HG03064 (cell line): ENCODE measurements around the gene GATAD2B.
A peak's percentile ranks its signal among the peaks of the same experiment; 100 is the strongest.

Source experiments
- ATAC-seq: cut with Tn5 transposase; IDR thresholded peaks from one replicate; pipeline ENCODE4 v1.9.1; 2021; ENCODE audit warnings: low read depth; ENCODE audit not compliant: unreplicated experiment

GATAD2B gene

DNA sequence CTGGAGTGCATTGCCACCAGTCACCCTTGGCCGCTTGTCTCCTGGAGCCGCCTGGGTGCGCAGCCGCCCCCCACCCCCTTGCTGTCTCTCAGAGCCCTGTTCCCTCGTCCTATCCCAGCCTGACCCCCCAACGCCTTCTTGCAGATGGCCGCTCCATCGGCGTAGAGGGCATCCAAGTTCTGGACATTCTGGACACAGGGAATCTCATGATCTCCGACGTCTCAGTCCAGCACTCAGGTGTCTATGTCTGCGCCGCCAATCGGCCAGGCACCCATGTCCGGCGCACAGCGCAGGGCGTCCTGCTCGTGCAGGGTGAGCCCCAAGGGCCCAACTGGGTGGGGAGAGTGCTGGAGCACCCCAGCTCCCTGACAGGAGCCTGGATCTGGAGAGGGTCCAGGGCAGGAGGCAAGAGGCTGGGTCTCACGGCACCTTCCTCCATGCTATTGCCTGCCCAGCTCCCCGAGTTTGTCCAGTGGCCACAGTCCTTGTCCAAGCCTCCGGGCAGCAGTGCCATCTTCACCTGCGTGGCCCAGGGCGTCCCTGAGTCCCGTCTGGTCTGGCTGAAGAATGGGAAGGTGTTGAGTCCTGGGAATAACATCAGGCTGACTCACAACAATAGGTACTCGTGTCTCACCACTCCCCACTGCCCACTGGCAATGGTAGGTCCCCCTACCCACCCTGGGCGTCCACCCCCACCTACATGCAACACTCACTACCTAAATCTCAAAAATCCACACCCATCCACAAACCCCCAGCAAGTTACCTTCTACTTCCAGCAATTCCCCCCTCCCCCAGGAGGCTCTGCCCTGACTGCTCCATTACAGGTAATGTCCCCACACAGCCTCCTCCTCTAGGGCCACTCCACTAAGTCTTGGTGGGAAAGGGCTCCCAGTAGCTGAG is 123.0 kb downstream of the GATAD2B start:
- ATAC-seq = no peak

DNA sequence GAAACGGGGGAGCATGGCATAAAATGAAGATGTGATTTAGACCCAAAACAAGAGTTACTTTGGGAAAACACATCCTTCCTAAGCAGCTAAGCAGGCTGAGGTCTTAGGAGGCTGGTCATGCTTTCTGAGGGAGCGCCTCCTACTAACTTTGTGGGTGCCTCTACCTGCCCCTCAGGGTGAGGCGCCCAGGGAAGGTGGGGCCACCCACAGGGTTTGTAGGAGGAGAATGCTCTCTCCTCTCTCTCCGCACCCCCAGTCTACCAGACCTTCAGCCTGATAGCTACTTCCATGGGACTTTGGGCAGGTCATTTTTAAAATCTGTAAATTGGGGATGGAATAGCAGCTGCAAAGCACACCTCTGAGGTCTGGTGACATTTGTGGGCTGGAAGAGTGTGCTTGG is 123.8 kb downstream of the GATAD2B start:
- ATAC-seq = no peak

DNA sequence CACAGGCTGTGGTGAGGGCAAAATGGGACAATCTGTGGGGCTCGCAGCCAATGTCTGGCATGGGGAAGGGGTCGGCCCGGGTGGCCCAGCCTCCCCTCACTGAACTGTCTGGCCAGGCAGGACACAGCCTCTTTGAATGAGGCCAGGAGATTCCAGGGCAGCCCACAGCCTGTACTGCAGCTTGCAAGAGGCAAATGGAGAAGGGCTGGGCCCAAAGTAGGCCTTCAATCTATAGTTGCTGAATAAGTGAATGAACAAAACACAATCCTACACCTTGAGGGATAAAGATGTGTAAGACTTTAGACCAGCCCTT is 124.3 kb downstream of the GATAD2B start:
- ATAC-seq = no peak

DNA sequence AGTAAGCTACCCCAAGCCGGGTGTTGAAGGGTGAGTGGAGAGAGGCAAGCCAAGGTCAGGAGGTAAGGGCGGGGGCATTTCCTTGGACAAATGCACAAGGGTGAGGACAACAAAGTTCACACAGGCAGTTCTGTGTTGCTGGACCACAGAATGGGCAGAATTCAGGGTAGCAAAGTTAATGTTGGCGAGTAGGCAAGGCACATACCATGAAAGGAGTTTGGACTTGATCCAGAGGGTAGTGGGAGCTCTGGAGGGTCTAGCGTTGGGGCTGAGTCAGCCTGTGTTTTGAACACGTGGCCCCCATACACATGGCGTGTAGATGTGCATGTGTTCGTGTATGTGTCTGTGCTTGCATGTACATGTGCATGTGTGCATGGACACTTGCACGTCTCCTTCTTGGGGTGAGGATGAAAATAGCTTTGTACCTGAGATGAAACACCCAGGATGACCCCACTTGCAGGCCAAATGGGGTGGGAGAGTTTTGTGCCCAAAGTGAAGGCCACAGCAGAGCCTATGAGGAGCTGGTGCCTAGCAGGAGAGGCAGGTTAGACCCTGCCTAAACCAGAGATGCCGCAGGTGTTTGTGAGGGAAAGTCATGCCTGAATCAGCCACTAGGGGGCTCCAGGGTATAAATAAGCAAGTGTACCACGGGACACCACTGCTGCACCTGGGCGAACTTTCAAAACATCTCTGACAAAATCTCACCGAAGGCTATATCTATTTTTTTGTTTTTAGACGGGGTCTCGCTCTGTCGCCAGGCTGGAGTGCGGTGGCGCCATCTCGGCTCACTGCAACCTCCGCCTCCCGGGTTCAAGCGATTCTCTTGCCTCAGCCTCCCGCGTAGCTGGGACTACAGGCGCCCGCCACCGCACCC is 125.7 kb downstream of the GATAD2B start:
- no peak for ATAC-seq

DNA sequence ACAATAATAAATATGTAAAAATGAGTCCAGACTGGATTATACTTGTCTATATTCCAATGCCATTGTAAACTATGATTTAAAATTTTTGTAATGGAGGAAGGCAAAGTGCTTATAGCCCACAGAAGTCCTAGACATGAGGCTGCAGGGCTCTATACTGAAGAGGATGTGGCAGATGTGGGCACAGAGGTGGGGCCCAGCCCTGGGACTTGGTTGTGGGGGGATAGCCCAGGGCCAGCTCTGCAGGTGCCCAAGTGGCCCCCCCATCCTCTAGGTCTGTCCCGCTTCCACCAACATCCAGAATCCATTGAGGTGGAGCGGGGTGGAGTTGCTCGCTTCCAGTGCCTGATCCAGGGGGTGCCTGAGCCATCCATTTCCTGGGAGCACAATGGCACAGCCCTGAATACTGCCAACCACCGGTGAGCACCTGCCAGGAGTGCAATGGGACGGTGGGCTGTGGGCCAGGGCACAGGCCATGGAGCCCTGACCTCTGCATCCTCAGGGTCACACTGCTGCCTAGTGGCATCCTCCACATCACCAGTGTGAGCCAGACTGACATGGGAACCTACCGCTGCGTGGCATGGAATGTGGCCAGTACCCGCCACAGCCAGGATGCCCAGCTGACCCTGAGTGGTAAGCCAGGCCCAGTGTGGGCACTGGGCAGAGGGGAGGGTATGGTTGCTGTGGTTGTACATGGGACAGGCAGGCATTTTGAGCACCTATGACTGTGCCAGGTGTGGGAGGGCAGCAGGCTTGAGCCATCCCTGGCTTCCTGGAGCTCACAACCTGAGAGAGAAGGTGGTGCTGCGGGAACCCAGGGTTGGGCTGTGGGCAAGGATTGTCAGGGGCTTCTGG is 126.6 kb downstream of the GATAD2B start:
- no peak for ATAC-seq

DNA sequence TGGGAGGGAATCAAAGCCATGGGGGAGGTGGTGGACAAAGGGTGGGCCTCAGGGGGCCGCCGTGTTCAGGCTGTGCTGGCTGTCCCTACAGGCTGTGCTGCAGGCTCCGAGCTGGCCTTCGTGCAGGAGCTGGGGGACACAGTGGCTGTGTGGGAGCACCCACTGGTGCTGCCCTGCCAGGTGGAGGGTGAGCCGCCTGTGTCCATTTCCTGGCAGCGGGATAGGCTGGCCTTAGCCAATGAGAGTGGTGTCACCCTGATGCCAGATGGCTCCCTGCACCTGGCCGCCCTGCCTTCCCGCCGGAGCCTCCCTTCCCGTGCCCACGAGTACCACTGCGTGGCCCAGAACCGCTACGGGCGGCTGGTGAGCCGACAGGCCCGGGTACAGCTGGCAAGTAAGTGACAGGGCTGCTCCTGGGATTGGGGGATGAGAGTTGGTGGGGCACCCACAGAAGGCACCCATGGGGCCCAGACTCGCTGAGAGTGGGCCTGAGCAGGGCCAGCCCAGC is 127.4 kb downstream of the GATAD2B start:
- no peak for ATAC-seq

DNA sequence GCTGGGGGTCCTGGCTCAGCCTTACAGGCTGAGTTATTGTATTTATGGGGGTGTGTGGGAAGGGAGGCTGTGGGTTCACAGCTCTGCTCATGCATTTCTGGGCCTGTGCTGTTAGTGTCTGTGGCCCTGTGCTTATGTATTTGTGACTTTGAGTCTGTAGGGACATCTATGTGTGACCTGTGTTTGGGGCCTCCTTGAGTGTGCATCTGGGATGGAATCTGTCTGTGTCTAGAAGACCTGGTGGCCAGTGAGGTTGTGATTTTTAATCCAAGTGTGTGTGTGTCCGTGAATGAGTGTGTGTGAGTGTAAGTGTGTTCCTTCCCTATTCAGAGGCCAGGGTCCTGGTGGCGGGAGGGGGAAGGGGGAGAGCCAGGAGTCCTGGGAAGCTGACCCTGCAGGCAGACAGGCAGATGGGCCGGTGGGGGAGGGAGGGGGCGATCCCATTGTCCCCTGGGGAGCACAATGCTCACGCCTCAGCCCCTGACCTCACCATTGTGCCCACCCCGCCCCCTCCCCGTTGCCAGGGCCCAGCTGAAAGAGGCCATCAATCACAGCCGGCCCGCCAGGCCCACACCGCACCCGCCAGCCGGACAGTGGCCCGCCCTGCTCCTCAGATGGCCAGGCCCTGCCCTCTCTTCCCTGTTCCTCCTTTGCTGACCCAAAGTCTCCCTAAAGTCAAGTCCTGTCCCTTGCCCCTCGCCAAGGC is 128.0 kb downstream of the GATAD2B start:
- no peak for ATAC-seq

DNA sequence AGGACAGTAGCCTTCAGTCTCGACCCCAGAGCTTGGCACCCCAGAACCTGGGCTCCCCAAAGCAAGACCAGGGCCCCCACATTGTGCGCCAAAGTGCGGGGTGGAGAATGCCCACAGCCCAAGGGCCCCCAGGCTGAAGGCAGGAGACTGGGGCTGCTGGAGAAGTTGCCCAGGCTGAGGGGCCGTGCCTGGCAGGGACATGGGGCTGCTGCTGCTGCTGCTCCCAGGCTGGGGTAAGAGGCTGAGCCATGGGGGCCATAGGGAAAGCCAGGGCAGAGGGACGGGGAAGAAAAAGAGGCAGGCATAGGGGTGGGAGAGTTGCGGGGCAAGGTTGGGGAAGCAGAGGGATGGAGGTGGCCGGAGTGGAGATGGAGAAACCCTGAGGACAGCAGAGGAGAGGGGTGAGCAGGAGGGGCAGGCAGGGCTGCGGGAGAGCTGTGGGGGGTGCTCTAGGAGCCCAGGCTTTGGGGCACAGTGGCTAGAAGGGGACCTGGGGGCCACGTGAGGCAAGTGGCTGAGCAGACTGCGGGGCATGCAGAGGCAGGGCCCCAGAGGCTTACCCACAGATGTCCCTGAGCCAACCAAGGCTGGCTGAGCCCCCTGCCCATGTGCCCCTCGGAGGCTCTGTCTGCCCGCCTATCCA is 128.7 kb downstream of the GATAD2B start:
- no peak for ATAC-seq

DNA sequence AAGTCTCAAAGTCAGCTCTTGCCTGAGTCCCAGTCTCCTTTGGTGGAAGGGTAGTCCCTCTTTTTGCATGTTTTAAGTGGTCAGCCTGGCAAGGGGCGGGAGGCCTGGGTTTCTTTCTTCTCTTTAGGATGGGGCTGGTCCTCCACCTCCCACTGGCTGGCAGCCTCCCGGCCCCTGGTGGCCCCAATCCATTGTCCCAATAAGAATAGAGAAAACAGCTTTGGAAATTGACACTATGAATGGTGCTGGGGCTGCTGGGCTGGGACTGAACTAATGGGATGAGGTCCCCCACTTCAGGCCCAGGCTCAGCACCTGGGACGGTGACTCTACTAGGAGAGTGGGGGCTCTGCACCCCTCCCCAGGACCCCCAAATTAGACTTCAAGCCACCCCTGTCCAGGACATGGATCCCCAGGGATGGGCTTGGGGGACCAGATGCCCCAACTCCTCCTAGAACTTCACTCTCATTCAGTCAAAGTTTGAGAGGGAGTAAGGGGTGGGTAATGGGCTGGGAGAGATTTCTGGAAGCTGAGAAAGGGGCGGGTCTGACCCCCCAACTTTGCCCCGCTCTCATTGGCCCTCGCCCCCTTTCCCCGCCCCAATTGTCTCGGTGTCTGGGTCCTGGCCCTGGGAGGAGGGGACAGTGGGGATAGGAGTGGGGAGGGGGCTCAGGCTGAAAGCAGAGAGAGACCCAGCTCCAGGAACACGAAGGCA is 129.4 kb downstream of the GATAD2B start:
- no peak for ATAC-seq

DNA sequence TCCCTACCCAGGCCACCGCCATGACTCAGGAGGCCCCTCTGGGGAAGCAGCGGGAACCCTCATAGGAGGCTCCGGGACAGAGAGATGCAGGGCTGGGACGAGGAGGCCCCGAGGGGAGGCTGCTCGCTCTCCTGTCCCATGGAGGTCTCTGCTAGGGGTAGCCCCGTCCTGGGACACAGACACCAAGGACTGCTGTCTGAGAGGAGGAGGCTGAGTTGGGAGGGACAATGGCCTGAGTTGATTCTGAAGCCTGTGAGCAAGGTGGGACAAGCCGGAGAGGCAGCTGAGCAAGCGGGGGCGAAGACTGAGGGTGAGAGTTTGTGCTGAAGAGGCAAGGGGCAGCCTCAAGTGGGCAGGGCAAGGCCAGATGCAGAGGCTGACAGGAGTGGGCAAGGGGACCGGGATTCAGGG is 130.1 kb downstream of the GATAD2B start:
- no peak for ATAC-seq

DNA sequence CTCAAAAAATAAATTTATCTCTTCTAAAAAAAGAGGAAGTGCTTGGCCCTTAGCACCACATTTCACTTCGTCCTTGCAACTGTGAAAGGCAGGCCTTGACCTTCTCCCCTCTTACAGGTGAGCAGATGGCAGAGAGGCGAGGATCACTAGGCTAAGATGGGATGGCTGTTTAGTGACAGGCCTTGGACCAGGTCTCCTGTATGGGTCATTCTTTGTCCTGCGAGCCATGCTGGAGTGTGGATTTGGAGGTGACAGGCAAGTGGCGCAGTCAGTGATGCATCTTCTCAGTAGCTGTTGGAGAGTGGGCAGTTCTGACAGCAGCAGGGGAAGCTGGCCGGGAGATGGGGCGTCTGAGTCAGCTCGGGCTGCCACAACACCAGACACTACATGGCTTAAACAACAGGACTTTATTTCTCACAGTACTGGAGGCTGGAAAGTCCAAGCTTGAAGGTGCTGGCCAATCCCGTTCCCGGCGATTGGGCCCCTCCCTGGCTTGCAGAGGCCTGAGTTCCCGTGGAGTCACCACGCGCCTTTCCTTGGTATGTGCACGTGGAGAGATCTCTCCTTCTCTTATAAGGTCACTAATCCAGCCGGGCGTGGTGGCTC is 131.0 kb downstream of the GATAD2B start:
- ATAC-seq = no peak

DNA sequence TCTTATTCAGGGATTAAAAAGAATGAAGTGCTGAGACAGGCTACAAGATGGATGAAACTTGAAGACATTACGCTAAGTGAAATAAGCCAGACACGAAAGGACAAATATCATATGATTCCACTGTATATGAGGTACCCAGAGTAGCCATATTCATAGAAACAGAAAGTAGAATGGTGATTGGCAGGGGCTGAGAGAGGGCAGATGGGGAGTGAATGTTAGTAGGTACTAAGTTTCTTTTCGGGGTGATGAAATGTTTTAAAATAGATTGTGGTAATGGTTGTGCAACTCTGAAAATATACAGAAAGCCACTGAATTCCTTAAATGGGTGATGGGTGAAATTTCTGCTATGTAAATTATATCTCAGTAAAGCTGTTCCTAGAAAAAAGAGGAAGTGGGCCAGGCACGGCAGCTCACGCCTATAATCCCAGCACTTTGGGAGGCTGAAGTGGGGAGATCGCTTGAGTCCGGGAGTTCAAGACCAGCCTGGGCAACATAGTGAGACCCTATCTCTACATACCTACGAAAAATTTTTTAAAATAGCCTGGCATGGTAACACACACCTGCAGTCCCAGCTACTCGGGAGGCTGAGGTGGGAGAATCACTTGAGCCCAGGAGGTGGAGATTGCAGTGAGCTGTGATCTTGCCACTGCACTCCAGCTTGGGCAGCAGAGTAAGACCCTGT is 131.7 kb downstream of the GATAD2B start:
- peak; percentile 77 for ATAC-seq

DNA sequence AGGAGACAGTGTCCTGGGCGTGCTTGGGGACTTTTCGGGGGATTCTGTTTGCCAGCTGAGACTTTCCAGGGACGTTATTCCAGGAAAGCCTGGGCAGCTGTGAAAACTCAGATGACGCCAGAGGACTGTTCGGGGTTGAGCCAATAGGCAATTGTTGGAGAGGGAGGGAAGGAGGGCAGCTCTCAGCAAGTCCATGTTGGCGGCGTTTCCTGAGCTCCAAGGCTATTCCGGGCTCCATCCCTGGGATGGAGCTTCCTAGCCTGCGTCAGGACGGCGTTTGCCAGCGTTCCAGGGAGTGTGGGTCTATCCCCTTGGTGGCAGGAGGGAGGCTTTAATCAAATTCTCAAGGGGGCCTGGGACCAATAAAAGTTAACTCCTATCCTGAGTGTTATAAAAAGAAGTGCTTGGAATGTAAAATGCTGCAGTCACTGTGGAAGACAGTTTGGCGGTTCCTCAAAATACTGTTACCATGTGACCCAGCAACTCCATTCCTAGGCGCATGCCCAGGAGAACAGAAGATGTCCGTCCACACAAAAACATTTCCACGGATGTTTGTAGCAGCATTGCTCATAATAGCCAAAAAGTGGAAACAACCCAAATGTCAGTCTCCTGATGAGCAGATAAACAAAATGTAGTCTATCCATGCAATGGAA is 132.3 kb downstream of the GATAD2B start:
- no peak for ATAC-seq

DNA sequence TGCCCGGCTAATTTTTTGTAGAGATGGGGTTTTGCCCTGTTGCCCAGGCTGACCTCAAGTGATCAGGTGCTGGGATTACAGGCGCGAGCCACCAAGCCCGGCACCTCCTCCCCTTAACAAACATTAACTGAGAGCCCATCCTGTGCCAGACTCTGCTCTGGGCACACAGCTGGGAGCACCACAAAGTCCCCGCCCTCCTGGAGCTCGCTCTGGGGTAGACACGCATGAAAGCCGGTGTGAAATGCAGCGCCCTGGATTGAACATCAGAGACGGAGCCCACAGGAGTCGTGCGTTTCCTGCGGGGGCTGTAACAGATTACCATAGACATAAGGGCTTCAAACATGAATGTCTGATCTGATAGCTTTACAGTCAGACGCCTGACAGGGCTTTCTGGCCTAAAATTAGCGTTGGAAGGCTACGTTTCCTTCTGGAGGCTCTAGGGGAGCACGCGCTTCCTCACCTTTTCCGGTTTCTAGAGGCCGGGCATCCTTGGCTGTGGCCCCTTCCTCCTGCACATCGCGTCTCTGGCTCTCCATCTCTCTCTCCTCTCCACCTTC is 133.2 kb downstream of the GATAD2B start:
- no peak for ATAC-seq

DNA sequence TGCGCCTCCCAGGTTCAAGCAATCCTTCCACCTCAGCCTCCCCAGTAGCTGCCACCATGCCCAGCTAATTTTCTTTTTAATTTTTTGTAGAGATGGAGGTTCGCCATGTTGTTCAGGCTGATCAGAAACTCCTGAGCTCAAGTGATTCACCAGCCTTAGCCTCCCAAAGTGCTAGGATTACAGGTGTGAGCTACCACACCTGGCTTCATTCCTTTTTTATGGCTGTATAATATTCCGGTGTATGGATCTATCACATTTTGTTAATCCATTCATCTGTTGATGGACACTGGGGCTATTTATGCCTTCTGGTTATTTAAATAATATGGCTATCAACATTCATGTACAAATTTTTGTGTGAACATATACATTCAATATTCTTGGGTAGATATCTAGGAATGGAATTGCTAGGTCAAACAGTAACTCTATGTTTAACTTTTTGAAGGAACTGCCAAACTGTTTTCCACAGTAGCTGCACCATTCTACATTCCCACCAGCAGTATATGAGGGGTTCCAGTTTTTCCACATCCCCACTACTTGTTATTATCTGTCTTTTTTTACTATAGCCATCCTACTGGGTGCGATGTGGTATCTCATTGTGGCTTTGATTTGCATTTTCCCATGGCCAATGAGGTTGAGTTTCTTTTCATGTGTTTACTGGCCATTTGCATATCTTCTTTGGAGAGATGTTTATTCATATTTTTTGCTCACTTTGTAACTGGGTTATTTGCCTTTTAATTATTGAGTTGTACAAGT is 136.6 kb downstream of the GATAD2B start:
- no peak for ATAC-seq
